Naive B cell (primary cell): ENCODE measurements around the gene SPATS2L. TPM values are rescaled to one million over a fixed set of nuclear protein-coding genes. Genes with fewer than 3 reads are reported as not detected.
"Not testable (repeated sequence)": the region's sequence is repeated elsewhere in the genome, so short reads cannot be mapped to it uniquely, and the experiment has no call there.

ENCODE experiments used
- ATAC-seq, 2 donors: fragments of 150-1000 bp; cut with Tn5 transposase; 2 replicates each; pipeline ENCODE4 v1.10.0; 2021; ENCODE audit warnings: low read depth in 2 of 2, mild to moderate bottlenecking in 2 of 2, moderate library complexity in 2 of 2
- DNase-seq: peaks from one replicate; pipeline ENCODE4 v3.0.0; 2022
- H3K27ac Mint-ChIP-seq, 6 donors: one replicate each; pipeline ENCODE4 v1.8.0; 2020 to 2022; ENCODE audit warnings: mild to moderate bottlenecking in 6 of 6, mixed read lengths in 6 of 6, moderate library complexity in 5 of 6, inconsistent platforms in 2 of 6
- H3K27me3 Mint-ChIP-seq, 3 donors: one replicate each; pipeline ENCODE4 v1.8.0; 2021 to 2022; ENCODE audit warnings: mixed read lengths in 3 of 3, mild to moderate bottlenecking in 1 of 3
- H3K36me3 Mint-ChIP-seq, 2 donors: one replicate each; pipeline ENCODE4 v1.8.0; 2020 to 2022; ENCODE audit warnings: mixed read lengths in 2 of 2, inconsistent platforms in 1 of 2, mild to moderate bottlenecking in 1 of 2
- H3K4me1 Mint-ChIP-seq, 3 donors: one replicate each; pipeline ENCODE4 v1.8.0; 2020 to 2022; ENCODE audit warnings: mixed read lengths in 3 of 3, inconsistent platforms in 1 of 3, mild to moderate bottlenecking in 1 of 3, moderate library complexity in 1 of 3
- H3K4me3 Mint-ChIP-seq, 8 donors: one replicate each; pipeline ENCODE4 v1.8.0; 2020 to 2022; ENCODE audit warnings: mild to moderate bottlenecking in 8 of 8, mixed read lengths in 8 of 8, moderate library complexity in 8 of 8, inconsistent platforms in 2 of 8
- H3K9me3 Mint-ChIP-seq, 7 donors: one replicate each; pipeline ENCODE4 v1.8.0; 2020 to 2022; ENCODE audit warnings: mixed read lengths in 7 of 7, mild to moderate bottlenecking in 5 of 7, inconsistent platforms in 2 of 7, moderate library complexity in 1 of 7
- polyA plus RNA-seq, 6 donors: library from polyadenylated mRNA; unstranded; fragments of 300-500 nt; fragmentation: Illumina TruSeq; gene quantifications; one replicate each; pipeline ENCODE4 v1.2.3, GENCODE V29; 2021; ENCODE audit warnings: low read depth in 6 of 6

SPATS2L gene
- polyA plus RNA-seq, 6 donors from 2014 or later: 0.33 to 2.8 (median 1.2) TPM; not detected in 3

GRCh38 chr2:200335657-200336056 lies 29.2 kb downstream of the SPATS2L start:
- Mint-ChIP-seq H3K36me3 (no peaks in the 10 kb centered on the region), H3K4me1 (no peaks in the 10 kb centered on the region), H3K27ac (no peak overlapping the region), H3K4me3 (no peak overlapping the region), H3K27me3 (no peaks in the 10 kb centered on the region), H3K9me3 (peaks cover 0 to 5% (median 2%) of the 10 kb centered on the region in 7 donors)
- DNase-seq: no peak
- no peak for ATAC-seq

DNA sequence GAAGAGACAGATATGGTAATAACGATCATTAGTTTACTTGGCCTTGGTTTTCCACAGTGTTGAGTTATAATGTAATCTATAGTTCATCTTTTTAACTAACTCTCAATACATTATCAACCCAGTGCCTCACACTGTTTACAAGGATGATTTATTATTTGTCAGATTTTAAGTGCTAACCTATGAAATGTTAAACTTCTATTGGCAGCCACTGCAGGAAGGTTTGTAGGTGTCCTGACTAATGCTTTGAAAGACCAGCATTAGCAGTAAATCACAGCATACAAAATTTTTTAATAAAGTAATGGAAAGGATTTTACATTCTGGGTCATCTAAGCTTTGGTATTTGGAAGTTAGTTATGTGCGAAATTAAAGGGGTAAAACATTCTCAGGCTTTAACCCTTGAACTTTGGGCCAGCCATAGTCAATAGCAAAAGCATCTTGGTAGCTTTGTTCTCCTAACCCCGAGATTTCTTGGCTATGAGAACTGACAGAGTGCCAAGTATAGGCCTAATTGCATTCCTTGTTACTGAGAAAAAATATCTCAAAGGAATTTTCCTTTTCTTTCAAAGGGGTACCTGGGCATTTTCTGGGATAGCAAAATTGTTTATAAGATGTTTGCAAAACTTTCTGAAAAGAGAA lies 30.6 kb downstream of the SPATS2L start:
- ATAC-seq (no peak), DNase-seq (no peak)
- Mint-ChIP-seq H3K27me3 (no peaks in the 10 kb centered on the region), H3K36me3 (no peaks in the 10 kb centered on the region), H3K4me1 (no peaks in the 10 kb centered on the region), H3K9me3 (peaks cover 0 to 5% (median 2%) of the 10 kb centered on the region in 7 donors), H3K27ac (no peak overlapping the region), H3K4me3 (no peak overlapping the region)

DNA sequence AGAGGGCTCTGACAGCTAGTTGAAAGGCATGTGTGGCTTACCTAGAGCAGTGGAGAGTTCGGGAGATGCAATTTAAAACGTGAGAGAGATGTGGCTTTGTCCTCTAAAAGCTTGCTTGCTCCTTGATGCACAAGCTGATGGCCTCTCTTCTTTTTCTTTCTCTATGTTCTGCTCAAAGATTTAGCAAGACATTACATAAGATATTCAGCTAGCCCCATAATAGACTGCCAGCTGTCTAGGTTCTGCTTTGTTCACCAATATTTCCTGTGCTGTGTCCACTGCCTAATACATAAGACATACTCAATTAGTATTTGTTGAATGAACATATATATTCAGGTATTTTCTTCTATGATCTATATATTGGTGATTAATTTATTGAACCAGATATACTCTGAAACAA lies 31.1 kb downstream of the SPATS2L start:
- Mint-ChIP-seq H3K4me3 (no peak overlapping the region), H3K9me3 (peaks cover 0 to 5% (median 2%) of the 10 kb centered on the region in 7 donors), H3K4me1 (no peaks in the 10 kb centered on the region), H3K27ac (no peak overlapping the region), H3K27me3 (no peaks in the 10 kb centered on the region), H3K36me3 (no peaks in the 10 kb centered on the region)
- ATAC-seq: no peak
- no peak for DNase-seq

DNA sequence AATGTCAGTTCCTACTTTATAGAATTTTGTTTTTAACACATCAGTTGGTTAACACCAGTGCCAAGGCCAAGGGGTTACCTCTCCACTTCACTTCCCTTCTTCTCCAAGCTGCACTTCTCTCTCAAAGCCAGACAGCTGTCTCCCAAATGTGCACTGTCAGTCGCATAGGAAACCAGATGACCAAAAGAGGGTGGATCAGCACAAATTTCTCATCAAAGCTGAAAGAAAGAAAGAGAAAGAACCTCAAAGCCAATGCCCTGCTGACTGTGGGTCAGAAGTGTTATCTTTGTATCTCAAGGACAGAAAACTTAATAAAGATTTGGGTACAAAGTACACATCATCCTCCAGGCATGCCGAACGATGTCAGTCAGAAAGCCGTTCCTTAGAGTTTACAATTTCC lies 32.2 kb downstream of the SPATS2L start:
- Mint-ChIP-seq H3K27me3 (no peaks in the 10 kb centered on the region), H3K4me1 (no peaks in the 10 kb centered on the region), H3K9me3 (peaks cover 0 to 5% (median 0%) of the 10 kb centered on the region in 7 donors), H3K27ac (no peak overlapping the region), H3K4me3 (no peak overlapping the region), H3K36me3 (no peaks in the 10 kb centered on the region)
- DNase-seq: no peak
- ATAC-seq: no peak

GRCh38 chr2:200340508-200341224 lies 34.2 kb downstream of the SPATS2L start:
- no peak overlapping the region for H3K4me3 Mint-ChIP-seq
- H3K27ac Mint-ChIP-seq: no peak overlapping the region
- H3K27me3 Mint-ChIP-seq: no peaks in the 10 kb centered on the region
- ATAC-seq (no peak), DNase-seq (no peak)
- no peaks in the 10 kb centered on the region for H3K36me3 Mint-ChIP-seq
- H3K9me3 Mint-ChIP-seq: peaks cover 0 to 7% (median 0%) of the 10 kb centered on the region in 7 donors
- no peaks in the 10 kb centered on the region for H3K4me1 Mint-ChIP-seq

- Mint-ChIP-seq H3K27me3 (no peaks in the 10 kb centered on the region), H3K4me3 (no peak overlapping the region), H3K27ac (no peak overlapping the region), H3K9me3 (peaks cover 0 to 7% (median 0%) of the 10 kb centered on the region in 7 donors), H3K36me3 (no peaks in the 10 kb centered on the region), H3K4me1 (no peaks in the 10 kb centered on the region)
- DNase-seq (no peak), ATAC-seq (no peak)
These were observed 34.9 kb downstream of the SPATS2L start for GRCh38 chr2:200341376-200341775.

- DNase-seq (no peak), ATAC-seq (no peak)
- H3K27me3 Mint-ChIP-seq: no peaks in the 10 kb centered on the region
- no peaks in the 10 kb centered on the region for H3K4me1 Mint-ChIP-seq
- no peak overlapping the region for H3K4me3 Mint-ChIP-seq
- no peak overlapping the region for H3K27ac Mint-ChIP-seq
- H3K36me3 Mint-ChIP-seq: no peaks in the 10 kb centered on the region
- peaks cover 0 to 7% (median 0%) of the 10 kb centered on the region in 7 donors for H3K9me3 Mint-ChIP-seq
These were observed 35.7 kb downstream of the SPATS2L start for GRCh38 chr2:200342235-200342634.

DNA sequence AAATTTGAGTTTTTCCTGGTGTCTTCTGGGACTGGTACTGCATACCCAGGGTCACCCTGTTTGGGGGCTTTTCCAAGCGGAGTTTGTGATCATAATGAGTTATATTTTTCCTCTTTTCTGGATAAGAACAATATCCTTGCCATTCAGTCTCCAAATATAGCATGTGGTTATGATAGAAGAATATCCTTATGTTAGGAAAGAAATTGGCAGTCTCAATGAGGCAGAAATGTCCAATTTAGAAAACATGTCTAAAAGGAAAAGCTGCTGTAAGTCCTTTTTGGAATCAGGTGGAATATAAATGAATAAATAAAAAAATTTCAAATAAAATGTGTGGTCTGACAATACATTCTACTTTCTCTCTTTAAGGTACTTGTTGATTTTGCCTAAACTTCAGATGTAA lies 36.2 kb downstream of the SPATS2L start:
- ATAC-seq: no peak
- no peak for DNase-seq
- H3K27ac Mint-ChIP-seq: no peak overlapping the region
- H3K27me3 Mint-ChIP-seq: no peaks in the 10 kb centered on the region
- H3K4me3 Mint-ChIP-seq: no peak overlapping the region
- peaks cover 0 to 7% (median 0%) of the 10 kb centered on the region in 7 donors for H3K9me3 Mint-ChIP-seq
- H3K4me1 Mint-ChIP-seq: no peaks in the 10 kb centered on the region
- H3K36me3 Mint-ChIP-seq: no peaks in the 10 kb centered on the region

GRCh38 chr2:200344202-200344601 lies 37.7 kb downstream of the SPATS2L start:
- H3K9me3 Mint-ChIP-seq, H3K4me1 Mint-ChIP-seq, H3K27ac Mint-ChIP-seq, DNase-seq, H3K36me3 Mint-ChIP-seq, H3K4me3 Mint-ChIP-seq, ATAC-seq, H3K27me3 Mint-ChIP-seq: not testable (repeated sequence)

DNA sequence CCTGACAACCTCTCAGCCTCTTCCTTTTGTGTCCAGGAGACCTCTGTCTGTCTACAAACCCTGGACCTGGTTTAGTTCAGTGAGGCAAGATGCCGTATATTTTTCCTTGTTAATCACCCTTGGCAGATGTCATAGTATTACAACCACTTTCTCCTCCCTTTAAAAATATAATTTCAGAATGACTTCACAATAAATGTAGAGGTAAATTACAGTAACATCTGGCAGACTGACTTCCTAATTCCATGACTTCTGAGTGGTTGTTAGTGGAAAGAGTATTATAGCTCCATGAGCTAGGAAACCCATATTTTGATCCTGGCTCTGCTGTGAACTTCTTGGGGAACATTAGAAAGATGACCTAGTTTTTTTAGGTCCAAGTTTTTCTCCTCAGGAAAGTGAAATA lies 39.5 kb downstream of the SPATS2L start:
- ATAC-seq (no peak), DNase-seq (no peak)
- no peak overlapping the region for H3K4me3 Mint-ChIP-seq
- H3K27me3 Mint-ChIP-seq: no peaks in the 10 kb centered on the region
- no peaks in the 10 kb centered on the region for H3K36me3 Mint-ChIP-seq
- H3K4me1 Mint-ChIP-seq: no peaks in the 10 kb centered on the region
- peaks cover 0 to 7% (median 0%) of the 10 kb centered on the region in 7 donors for H3K9me3 Mint-ChIP-seq
- H3K27ac Mint-ChIP-seq: no peak overlapping the region

- Mint-ChIP-seq H3K4me1 (no peaks in the 10 kb centered on the region), H3K27me3 (no peaks in the 10 kb centered on the region), H3K27ac (no peak overlapping the region), H3K9me3 (peaks cover 0 to 7% (median 0%) of the 10 kb centered on the region in 7 donors), H3K36me3 (no peaks in the 10 kb centered on the region), H3K4me3 (no peak overlapping the region)
- ATAC-seq (no peak), DNase-seq (no peak)
These were observed 40.8 kb downstream of the SPATS2L start for GRCh38 chr2:200347301-200347700.

GRCh38 chr2:200348897-200349563 lies 42.5 kb downstream of the SPATS2L start:
- Mint-ChIP-seq H3K27me3 (no peaks in the 10 kb centered on the region), H3K4me3 (no peak overlapping the region), H3K4me1 (no peaks in the 10 kb centered on the region), H3K9me3 (peaks cover 0 to 5% (median 0%) of the 10 kb centered on the region in 7 donors), H3K36me3 (no peaks in the 10 kb centered on the region), H3K27ac (peak overlapping the region in 1 of 6 donors; percentile 40)
- DNase-seq (no peak), ATAC-seq (no peak)

GRCh38 chr2:200349868-200350267 lies 43.4 kb downstream of the SPATS2L start:
- peak overlapping the region in 1 of 6 donors; percentile 43 for H3K27ac Mint-ChIP-seq

DNA sequence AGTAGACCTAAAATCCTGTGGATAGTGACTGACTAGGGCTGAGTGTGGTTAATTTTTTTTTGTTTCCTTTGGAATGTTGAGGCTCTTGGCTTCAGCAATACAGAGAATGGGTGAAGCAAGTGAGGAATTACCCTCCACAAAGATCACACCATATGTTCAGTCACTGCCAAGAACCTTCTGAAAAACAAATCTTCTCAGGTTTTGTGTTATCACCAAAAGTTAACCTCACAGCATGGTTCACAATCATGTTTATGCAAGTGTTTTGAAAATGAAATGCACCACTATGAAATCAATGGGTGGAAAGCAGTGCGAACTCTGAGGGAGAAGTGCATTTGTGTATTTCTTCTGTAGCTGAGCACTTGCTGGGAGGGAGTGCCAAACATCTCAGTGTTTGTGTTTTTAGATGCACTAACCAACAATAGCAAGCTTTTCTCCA lies 44.4 kb downstream of the SPATS2L start:
- no peaks in the 10 kb centered on the region for H3K4me1 Mint-ChIP-seq
- no peaks in the 10 kb centered on the region for H3K36me3 Mint-ChIP-seq
- H3K27ac Mint-ChIP-seq: no peak overlapping the region
- H3K27me3 Mint-ChIP-seq: peaks cover 0 to 6% (median 0%) of the 10 kb centered on the region in 3 donors
- DNase-seq (no peak), ATAC-seq (no peak)
- no peaks in the 10 kb centered on the region for H3K9me3 Mint-ChIP-seq
- H3K4me3 Mint-ChIP-seq: no peak overlapping the region

More at GRCh38 chr2:200349868-200350267, 43.4 kb downstream of the SPATS2L start:
- Mint-ChIP-seq H3K9me3 (peaks cover 0 to 1% (median 0%) of the 10 kb centered on the region in 7 donors), H3K27me3 (peaks cover 0 to under 1% (median 0%) of the 10 kb centered on the region in 3 donors), H3K36me3 (no peaks in the 10 kb centered on the region), H3K4me1 (no peaks in the 10 kb centered on the region), H3K4me3 (no peak overlapping the region)
- ATAC-seq (no peak), DNase-seq (no peak)
